ENCODE measurements around the gene AKR1B15. TPM values are rescaled to one million over a fixed set of nuclear protein-coding genes. Genes with fewer than 3 reads are reported as not detected.
A peak's percentile ranks its signal among the peaks of the same experiment; 100 is the strongest.
"Not testable (repeated sequence)": the region's sequence is repeated elsewhere in the genome, so short reads cannot be mapped to it uniquely, and the experiment has no call there.

AKR1B15 gene
- total and polyA plus RNA-seq, 5 experiments from 2014 or later: not detected

DNA sequence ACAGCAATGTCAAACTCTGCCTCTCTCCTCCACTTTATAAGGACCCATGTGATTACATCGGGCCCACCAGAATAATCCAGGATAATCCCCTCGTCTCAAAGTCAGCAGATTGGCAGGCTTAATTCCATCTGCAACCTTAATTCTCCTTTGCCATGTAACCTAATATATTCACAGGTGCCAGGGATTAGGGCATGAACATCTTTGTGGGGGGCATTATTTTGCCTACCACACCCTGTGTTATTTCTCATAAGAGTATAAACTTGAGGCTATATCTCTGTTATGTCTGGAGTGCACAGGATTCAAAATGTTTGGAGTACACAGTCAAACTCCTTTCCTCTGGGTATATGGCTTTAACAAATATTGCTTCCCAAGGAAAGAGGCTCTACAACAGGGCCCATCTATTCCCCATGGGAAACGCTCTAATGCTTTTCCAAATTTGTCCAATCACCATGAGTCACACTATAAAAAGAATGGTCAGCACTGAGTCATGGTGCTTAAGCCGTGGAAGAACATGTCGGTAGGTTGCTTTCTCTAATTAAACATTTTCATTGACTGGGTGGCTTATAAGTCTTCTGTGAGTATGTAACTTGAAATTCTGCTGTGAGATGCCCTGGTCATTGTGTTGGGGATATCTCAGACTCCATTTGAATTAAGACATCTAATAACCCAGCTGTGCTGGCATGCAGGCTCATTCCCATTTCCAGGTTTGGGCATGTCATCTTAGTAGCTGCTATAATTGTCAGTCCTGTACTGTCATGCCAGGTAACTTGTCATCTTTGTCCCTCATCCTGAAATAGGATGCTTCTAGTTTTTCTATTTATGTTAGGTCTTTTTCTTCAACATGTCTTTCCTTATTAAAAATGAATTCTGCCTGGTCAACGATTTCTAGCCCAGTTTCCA is 33.1 kb upstream of the AKR1B15 start:
- Mint-ChIP-seq H3K36me3 (no peaks in the 10 kb centered on the region), H3K9me3 (no peaks in the 10 kb centered on the region), H3K4me1 (peaks cover 1 to 6% (median 2%) of the 10 kb centered on the region in 4 donors), H3K27me3 (peaks cover 0 to 17% (median 14%) of the 10 kb centered on the region in 5 donors), H3K27ac (no peak overlapping the region), H3K4me3 (no peak overlapping the region)
- POLR2A ChIA-PET: no interaction called here
- DNase-seq: no peak
- no peak for ATAC-seq

DNA sequence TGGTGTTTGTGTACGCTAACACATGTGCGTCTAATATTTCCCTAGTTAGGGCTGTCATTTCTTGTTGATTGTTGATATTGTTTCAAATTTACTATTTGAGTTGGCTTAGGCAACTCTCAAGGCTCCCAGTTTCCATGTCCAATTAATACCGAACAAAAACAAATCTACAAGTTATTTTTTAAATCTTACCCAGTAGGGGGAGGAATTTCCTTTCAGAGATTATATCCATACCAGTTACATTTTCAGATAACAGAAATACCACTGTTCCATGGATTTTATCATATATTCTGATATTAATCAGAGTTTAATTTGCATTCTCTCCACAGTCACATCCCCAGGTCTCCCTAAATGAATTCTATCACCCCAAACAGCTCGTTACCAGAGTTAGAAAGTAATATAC is 28.8 kb upstream of the AKR1B15 start:
- no peak for DNase-seq
- H3K4me3 Mint-ChIP-seq: no peak overlapping the region
- H3K27ac Mint-ChIP-seq: no peak overlapping the region
- peaks cover 5 to 16% (median 11%) of the 10 kb centered on the region in 5 donors for H3K27me3 Mint-ChIP-seq
- no peak for ATAC-seq
- H3K4me1 Mint-ChIP-seq: no peaks in the 10 kb centered on the region
- POLR2A ChIA-PET: no interaction called here
- H3K36me3 Mint-ChIP-seq: no peaks in the 10 kb centered on the region
- no peaks in the 10 kb centered on the region for H3K9me3 Mint-ChIP-seq

DNA sequence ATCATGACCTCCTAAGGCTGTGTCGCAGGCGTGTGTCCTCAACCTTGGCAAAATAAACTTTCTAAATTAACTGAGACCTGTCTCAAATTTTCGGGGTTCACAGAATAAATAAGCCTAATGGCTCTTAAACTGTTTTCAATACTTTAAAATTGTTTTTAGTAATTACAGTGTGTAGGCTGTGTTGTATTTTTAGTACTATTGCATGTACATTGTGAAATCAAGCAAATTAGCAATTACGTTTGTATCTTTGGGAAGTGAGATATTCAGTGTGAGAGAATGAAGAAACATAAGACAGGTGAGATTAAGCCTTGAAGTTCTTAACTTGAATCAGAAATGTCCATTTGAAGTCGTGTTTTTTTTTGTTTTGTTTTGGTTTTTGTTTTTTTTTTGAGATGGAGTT is 26.3 kb upstream of the AKR1B15 start:
- H3K27ac Mint-ChIP-seq: no peak overlapping the region
- no peaks in the 10 kb centered on the region for H3K4me1 Mint-ChIP-seq
- DNase-seq: no peak
- ATAC-seq: no peak
- POLR2A ChIA-PET: no interaction called here
- no peak overlapping the region for H3K4me3 Mint-ChIP-seq
- H3K36me3 Mint-ChIP-seq: no peaks in the 10 kb centered on the region
- H3K9me3 Mint-ChIP-seq: no peaks in the 10 kb centered on the region
- peaks cover 4 to 14% (median 4%) of the 10 kb centered on the region in 5 donors for H3K27me3 Mint-ChIP-seq

DNA sequence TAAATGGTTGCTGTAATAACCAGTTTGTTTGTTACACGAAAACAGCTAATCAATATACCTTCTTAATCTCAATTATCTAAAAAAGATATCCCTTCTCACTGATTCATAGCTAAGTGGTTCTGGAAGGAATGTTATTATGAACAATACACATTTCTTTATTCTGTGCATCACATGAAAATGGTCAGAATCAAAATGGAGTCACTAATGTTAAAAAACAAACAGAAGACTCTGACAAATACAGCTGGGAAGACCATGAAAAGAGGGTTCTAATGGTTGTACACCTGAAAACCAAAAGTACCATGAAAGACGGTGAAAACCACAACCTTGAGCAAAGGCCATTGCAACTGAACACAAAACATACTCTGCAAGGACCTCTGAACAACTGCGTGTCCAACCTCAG is 23.5 kb upstream of the AKR1B15 start:
- POLR2A ChIA-PET, ATAC-seq, H3K27me3 Mint-ChIP-seq, H3K27ac Mint-ChIP-seq, H3K4me3 Mint-ChIP-seq, DNase-seq, H3K36me3 Mint-ChIP-seq, H3K4me1 Mint-ChIP-seq, H3K9me3 Mint-ChIP-seq: not testable (repeated sequence)

DNA sequence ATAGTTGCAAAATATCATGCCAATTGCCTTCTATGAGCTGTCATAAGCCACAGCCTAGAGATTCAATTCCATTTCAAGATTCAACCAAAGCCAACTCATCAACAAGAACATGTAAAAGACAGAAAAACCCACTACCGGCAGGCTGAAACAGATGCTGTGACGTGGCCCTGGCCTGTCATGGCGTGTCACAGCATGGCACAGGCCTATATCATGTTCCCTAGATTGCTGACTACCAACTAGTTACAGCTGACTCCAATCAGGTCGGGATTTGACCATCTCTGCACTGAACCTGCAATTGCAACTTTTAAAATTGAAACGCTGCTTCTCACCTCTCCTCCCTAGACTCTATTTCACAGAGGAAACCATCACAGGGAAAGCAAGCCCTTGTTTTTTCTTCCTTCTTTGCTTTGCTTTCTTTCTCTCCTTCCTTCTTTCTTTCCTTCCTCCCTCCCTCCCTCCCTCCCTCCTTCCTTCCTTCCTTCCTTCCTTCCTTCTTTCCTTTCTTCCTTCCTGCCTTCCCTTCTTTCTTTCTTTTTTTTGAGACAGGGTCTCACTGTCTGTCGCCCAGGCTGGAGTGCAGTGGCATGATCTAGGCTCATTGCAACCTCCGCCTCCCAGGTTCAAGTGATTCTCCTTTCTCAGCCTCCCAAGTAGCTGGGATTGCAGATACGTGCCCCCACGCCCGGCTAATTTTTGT is 22.2 kb upstream of the AKR1B15 start:
- H3K4me3 Mint-ChIP-seq, H3K4me1 Mint-ChIP-seq, DNase-seq, H3K9me3 Mint-ChIP-seq, ATAC-seq, H3K27me3 Mint-ChIP-seq, H3K36me3 Mint-ChIP-seq, POLR2A ChIA-PET: not testable (repeated sequence)
- peak overlapping the region in 1 of 10 donors; percentile 36 for H3K27ac Mint-ChIP-seq

DNA sequence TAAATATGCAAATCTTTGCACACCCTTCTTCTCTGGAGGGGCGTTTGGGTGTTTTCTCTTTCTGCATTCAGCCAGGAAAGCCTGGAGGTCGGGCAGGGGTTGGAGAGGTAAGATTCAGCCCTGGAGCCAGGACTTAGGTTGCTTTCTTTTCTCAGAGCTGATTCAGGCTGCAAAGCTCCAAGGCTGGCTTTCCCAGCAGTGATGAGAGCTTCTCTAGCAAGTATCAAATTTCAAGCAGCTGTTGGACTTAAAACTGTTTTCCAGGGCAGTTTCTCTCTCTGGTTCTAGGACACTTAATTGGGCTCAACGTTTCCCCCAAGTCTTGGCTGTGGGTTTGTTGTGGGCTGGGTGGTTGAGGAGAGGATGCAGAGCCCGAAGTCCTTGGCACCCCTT is 20.9 kb upstream of the AKR1B15 start:
- no peaks in the 10 kb centered on the region for H3K4me1 Mint-ChIP-seq
- H3K36me3 Mint-ChIP-seq: no peaks in the 10 kb centered on the region
- peaks cover 2 to 9% (median 7%) of the 10 kb centered on the region in 5 donors for H3K27me3 Mint-ChIP-seq
- no peak for ATAC-seq
- no peak overlapping the region for H3K4me3 Mint-ChIP-seq
- POLR2A ChIA-PET: no interaction called here
- no peaks in the 10 kb centered on the region for H3K9me3 Mint-ChIP-seq
- H3K27ac Mint-ChIP-seq: no peak overlapping the region
- no peak for DNase-seq

DNA sequence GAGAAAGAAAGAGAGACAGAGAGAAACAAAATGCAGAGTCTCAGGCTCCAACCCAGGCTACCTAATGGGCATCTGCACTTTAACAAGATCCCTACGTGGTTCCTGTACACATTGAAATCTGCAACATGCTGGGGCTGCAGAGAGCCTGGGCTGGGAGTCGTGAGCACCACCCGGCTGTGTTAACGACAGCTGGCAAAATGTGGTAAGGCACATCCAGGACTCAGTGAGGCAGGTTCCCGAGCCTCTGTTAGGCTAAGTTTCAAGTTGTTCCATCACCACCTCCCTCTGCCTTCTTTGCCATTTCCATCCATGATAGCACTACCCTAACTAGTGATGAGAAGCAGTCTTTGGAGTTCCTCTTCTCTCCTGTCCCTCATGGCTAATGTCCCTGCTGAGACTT is 20.2 kb upstream of the AKR1B15 start:
- POLR2A ChIA-PET: no interaction called here
- ATAC-seq: no peak
- Mint-ChIP-seq H3K27me3 (peaks cover 1 to 8% (median 4%) of the 10 kb centered on the region in 5 donors), H3K27ac (no peak overlapping the region), H3K4me1 (no peaks in the 10 kb centered on the region), H3K4me3 (no peak overlapping the region), H3K9me3 (no peaks in the 10 kb centered on the region), H3K36me3 (no peaks in the 10 kb centered on the region)
- DNase-seq: no peak

DNA sequence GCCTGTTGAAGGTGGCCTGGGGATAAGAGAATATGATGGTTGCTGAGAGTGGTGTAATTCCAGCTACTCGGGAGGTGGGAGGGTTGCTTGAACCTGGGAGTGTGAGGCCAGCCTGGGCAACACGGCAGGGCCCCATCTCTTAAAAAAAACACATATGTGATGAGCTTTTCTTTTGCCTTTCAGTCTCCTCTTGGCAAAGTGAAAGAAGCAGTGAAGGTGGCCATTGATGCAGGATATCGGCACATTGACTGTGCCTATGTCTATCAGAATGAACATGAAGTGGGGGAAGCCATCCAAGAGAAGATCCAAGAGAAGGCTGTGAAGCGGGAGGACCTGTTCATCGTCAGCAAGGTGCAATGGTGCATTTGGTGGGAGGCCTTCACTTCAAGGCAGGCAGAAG is 18.4 kb upstream of the AKR1B15 start:
- ATAC-seq: no peak
- POLR2A ChIA-PET: no interaction called here
- peaks cover 0 to 8% (median 1%) of the 10 kb centered on the region in 5 donors for H3K27me3 Mint-ChIP-seq
- no peak for DNase-seq
- no peaks in the 10 kb centered on the region for H3K4me1 Mint-ChIP-seq
- H3K4me3 Mint-ChIP-seq: no peak overlapping the region
- H3K9me3 Mint-ChIP-seq: no peaks in the 10 kb centered on the region
- no peaks in the 10 kb centered on the region for H3K36me3 Mint-ChIP-seq
- no peak overlapping the region for H3K27ac Mint-ChIP-seq

DNA sequence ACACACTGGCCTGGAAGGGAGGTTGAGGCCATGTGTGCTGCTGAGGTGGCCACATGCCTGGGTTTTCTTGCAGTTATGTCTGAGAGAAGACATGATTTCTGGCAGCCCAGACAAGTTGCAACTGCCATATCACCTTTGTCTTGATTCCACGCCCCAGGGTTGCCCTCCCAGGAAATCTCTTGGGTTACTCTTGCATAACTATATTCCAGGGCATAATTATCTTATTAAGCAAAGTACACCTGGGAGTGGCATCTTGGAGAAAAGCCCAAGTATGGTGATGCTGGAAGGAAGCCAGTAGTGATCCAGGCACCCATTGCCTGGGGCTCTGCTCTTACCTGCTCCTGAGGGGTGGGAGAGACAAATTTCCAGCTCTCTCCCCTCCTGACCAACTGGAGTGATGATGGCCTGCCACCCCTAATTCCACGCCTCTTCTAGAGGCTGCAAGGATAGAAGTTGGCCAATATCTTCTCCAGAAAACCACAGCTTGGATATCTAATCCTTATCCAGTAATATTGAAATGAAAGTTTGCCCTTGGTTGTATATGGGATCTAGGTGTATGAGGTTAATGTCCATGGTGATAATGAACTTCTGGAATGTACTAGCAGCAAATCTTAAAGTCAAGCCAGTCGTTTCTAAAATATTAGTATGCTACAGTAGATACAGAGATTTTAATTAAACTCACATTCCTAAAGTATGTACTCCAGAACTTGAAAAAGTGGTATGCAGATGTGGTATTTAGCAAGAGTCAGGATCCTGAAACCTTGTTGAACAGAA is 16.5 kb upstream of the AKR1B15 start:
- Mint-ChIP-seq H3K4me3 (no peak overlapping the region), H3K4me1 (no peaks in the 10 kb centered on the region), H3K9me3 (no peaks in the 10 kb centered on the region), H3K36me3 (no peaks in the 10 kb centered on the region), H3K27ac (no peak overlapping the region), H3K27me3 (peaks cover 0 to 8% (median 1%) of the 10 kb centered on the region in 5 donors)
- ATAC-seq (no peak), DNase-seq (no peak)
- POLR2A ChIA-PET: no interaction called here

DNA sequence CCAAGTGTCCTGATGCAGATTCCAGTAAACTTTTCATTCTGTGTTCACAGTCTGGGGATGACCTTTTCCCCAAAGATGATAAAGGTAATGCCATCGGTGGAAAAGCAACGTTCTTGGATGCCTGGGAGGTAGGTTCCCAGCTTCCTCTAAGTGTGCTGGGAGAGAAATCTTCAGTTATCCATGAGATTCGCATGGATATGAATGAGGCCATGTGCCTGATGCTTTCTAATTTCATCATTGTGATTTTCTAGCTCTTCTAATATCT is 16.0 kb upstream of the AKR1B15 start:
- Mint-ChIP-seq H3K27ac (no peak overlapping the region), H3K36me3 (no peaks in the 10 kb centered on the region), H3K4me1 (no peaks in the 10 kb centered on the region), H3K27me3 (peaks cover 0 to 8% (median 1%) of the 10 kb centered on the region in 5 donors), H3K9me3 (no peaks in the 10 kb centered on the region), H3K4me3 (no peak overlapping the region)
- ATAC-seq (no peak), DNase-seq (no peak)
- POLR2A ChIA-PET: no interaction called here

DNA sequence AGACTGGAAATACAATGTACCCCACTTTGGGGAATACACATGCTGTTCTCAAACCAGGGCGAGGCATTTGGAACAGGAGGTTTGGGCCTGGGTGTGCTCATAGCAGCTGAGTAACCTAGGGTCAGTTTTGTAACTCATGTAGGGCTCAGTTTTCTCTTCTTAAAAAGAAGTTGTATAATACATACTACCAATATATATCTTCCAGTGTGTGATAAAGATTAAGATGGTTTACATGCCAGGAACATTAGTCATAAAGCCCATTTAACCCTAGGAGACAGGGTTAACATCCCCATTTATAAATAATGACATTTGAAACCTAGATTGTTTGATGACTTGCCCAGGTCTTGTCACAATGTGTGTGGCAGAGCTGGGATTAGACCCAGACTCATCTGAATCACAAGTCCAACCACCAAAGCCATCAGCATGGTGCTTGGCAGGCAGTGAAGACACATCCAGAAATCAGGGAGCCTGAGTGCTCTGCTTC is 15.6 kb upstream of the AKR1B15 start:
- H3K36me3 Mint-ChIP-seq: no peaks in the 10 kb centered on the region
- DNase-seq (no peak), ATAC-seq (no peak)
- no peak overlapping the region for H3K27ac Mint-ChIP-seq
- POLR2A ChIA-PET: no interaction called here
- H3K27me3 Mint-ChIP-seq: peaks cover 0 to 8% (median 1%) of the 10 kb centered on the region in 5 donors
- no peak overlapping the region for H3K4me3 Mint-ChIP-seq
- H3K9me3 Mint-ChIP-seq: no peaks in the 10 kb centered on the region
- no peaks in the 10 kb centered on the region for H3K4me1 Mint-ChIP-seq

DNA sequence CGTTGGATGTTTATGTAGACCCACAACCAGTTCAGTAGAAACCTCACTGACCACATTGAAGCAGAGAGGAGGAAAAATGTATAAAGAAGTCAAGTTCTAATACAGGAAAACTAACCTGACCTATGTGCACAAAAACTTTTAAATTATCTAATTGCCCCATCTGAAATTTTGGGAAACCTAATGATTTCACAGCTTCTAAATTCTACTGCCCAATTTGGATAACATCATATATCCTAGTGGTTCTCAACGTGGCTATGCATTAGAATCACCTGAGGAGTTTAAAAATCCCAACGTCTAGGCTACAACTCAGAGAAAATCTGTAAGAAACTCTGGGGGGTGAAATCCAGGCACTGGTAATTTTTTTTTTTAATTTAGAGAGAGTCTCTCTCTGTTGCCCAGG is 14.3 kb upstream of the AKR1B15 start:
- Mint-ChIP-seq H3K27me3 (peaks cover 0 to 10% (median 5%) of the 10 kb centered on the region in 5 donors), H3K9me3 (no peaks in the 10 kb centered on the region), H3K36me3 (no peaks in the 10 kb centered on the region), H3K4me1 (no peaks in the 10 kb centered on the region), H3K4me3 (no peak overlapping the region), H3K27ac (no peak overlapping the region)
- POLR2A ChIA-PET: no interaction called here
- ATAC-seq: no peak
- DNase-seq: no peak

DNA sequence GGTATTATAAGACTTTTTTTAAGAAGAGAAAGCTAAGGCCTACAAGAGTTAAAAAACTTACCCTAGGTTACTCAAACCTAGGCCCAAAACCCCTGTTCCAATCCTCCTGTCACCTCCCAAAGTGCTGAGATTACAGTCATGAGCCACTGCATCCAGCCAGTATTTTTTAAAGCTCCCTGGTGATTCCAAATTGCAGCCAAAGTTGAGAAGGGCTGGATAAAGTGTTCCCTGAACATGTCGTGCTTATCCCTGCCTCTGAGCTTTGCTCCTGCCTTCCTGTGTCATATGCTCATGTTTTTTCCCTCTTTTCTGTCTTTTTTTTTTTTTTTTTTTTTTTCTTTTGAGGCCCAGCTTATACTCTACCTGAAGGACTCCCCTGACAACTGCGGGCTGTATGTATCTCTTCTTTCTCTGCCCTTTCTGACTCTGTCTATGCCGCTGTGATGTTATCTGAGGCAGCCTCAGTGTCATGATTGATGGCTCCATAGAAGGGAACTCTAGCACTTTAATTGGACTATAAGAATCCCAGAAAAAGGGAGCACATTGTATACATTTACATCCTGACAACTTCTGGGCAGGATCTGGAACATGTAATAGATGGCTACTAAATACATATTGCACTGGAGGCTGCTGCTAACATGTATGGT is 13.5 kb upstream of the AKR1B15 start:
- H3K36me3 Mint-ChIP-seq: no peaks in the 10 kb centered on the region
- ATAC-seq (no peak), DNase-seq (no peak)
- POLR2A ChIA-PET: no interaction called here
- no peak overlapping the region for H3K4me3 Mint-ChIP-seq
- H3K27me3 Mint-ChIP-seq: peaks cover 0 to 13% (median 5%) of the 10 kb centered on the region in 5 donors
- no peaks in the 10 kb centered on the region for H3K4me1 Mint-ChIP-seq
- no peaks in the 10 kb centered on the region for H3K9me3 Mint-ChIP-seq
- H3K27ac Mint-ChIP-seq: peak overlapping the region in 1 of 10 donors; percentile 15

All from naive thymus-derived CD8-positive, alpha-beta T cell (primary cell).